Stimulated activated CD4-positive, alpha-beta T cell treated with anti-CD3 and anti-CD28 coated beads, Interleukin-12 subunit alpha, Interleukin-12 subunit beta, amount 100 ng/mL, for 24 hours (primary cell): ENCODE data around the gene PDHA1.

Experiments used
- DNase-seq, 2 experiments: peaks; one replicate each; pipeline ENCODE4 v3.0.0-alpha.2; 2020; ENCODE audit warnings: low read depth in 2 of 2

Gene PDHA1

GRCh38 chrX:19343535-19344408 is at the start of gene PDHA1:
PDHA1 (plus strand) TSS chrX:19343927; CDS start chrX:19344038, 111 bp downstream.
- DNase-seq: peak; percentile 79 to 84

GRCh38 chrX:19303256-19303880 is 40.4 kb upstream of the PDHA1 start:
- no peak for DNase-seq

GRCh38 chrX:19326567-19326966 is 17.2 kb upstream of the PDHA1 start:
- no peak for DNase-seq

GRCh38 chrX:19331831-19332230 is 11.9 kb upstream of the PDHA1 start:
- no peak for DNase-seq

- no peak for DNase-seq
Observed at GRCh38 chrX:19332983-19333382, 10.7 kb upstream of the PDHA1 start.

DNA sequence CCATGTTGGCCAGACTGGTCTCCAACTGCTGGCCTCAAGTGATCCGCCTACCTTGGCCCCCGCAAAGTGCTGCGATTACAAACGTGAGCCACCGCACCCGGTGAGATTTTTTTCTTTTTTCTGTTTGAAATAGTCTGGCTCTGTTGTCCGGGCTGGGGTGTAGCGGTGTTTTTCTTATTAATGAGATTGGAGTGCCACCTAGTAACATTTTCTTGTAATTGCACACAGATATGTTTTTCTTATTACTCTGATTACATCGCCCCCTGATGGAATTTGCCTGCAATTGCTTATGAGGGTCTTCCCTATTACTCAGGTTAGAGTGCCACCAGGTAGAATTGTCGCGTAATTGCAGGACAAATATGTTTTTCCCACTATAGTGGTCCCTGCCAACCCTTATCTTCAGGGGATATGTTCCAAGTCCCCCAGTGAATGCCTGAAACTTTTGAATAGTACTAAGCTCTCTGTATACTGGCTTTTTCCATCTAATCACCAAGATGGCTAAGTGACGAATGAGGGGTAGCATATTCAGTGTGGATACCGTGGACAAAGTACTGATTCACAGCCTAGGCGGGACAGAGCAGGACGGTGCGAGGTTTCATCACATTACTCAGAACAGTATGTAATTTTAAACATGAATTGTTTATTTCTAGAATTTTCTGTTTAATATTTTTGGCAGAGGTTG is 8.6 kb upstream of the PDHA1 start:
- no peak for DNase-seq

GRCh38 chrX:19342331-19342906 is 1.3 kb upstream of the PDHA1 start:
- DNase-seq: no peak

DNA sequence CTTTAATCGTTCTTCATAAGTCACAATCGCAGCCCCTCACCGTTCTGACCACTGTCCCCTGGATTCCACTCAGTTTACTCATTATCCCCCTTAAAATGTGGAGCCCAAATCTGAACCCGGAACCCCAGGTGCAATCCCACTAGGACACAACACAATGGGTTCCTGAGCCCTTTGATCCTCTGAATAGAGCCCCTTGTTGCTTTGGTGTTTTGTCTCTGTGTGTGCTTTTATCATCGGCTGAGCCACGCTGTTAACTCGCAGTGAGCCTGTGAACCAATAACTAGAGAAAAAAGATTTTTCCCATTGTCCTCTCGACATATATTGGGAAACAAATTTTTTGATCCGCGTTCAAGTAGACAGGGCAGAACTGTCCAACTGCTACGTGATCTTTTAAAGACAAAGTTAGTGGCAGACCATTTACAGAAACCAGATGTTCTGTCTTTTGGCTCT is 617 bp upstream of the PDHA1 start:
- no peak for DNase-seq

- DNase-seq: no peak
Observed at GRCh38 chrX:19344661-19345060, 934 bp downstream of the PDHA1 start.

GRCh38 chrX:19347916-19348315 is 4.2 kb downstream of the PDHA1 start:
- no peak for DNase-seq

DNA sequence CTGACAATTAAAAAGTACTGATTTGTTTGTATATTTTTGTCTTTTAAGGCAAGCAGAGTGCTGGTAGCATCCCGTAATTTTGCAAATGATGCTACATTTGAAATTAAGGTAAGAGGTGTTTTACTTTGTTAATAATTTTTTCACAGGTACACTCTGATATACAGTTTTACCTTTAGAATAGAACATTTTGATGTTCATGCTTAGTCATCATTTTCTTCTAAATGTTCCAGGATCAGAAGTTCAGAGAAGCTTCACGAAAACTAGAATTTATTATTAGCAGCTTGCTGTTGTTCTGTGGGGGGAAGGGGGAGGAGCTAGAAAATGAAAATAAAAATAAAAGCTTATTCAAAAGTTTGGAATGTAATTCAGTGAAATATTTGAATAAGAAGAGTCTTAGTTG is 5.5 kb downstream of the PDHA1 start:
- DNase-seq: no peak

- DNase-seq: no peak
Observed at GRCh38 chrX:19350941-19351384, 7.2 kb downstream of the PDHA1 start.

DNA sequence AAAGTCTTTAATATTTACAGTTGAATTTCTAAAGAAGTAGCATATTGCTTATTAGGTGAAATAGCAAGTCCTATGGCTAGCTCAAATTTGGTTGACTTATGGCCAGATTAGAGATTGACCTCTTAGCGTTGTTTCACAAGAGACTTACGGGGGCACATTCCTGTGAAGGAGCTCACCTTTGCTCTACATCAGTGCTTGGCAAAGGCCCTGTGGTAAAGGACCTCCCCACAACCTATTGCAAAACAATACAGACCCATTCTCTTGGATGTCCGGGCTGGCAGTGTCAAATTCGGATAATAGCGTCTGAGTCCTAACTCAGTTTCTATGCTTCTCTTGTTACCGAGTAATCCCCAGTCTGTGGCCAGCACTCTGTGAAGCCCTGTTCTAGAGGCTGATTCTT is 10.9 kb downstream of the PDHA1 start:
- DNase-seq: no peak

- no peak for DNase-seq
Observed at GRCh38 chrX:19358521-19358920, 14.8 kb downstream of the PDHA1 start.

DNA sequence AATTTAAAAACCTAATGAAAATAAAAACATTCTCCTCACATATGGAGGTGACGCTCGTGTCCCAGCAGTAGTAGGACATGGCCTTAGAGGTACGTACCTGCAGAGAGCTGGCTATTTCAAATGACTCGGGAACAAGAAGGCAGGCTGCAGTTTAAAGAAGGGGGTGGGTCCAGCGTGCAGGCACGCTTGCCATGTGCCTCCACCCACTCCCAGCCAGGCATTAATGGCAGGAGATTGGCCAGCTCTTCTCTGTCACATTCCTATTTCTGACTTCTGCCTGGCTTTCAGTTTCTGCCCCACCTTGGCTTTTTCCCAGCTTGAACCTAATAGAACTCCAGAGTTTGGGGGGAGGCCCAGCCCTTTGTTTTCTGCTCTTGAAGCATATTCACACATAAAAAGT is 17.2 kb downstream of the PDHA1 start:
- no peak for DNase-seq

DNA sequence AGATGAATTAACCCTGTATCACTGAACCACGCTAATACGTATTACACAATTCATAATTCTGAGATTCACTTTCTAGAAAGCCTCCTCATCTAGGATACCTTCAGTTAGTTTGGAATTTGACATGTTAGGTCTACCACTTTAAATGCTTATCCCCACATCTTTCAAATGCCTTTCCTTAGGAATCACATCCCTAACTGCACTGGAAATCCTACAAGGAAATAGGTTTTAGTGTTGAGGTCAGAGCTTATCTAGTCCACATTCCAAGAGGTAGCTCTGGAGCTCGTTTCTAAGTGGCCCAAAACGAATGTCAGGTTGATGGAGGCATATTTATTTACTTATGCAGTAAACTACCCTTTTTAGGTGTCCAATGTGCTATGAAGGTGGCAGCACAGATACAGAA is 18.0 kb downstream of the PDHA1 start:
- no peak for DNase-seq

DNA sequence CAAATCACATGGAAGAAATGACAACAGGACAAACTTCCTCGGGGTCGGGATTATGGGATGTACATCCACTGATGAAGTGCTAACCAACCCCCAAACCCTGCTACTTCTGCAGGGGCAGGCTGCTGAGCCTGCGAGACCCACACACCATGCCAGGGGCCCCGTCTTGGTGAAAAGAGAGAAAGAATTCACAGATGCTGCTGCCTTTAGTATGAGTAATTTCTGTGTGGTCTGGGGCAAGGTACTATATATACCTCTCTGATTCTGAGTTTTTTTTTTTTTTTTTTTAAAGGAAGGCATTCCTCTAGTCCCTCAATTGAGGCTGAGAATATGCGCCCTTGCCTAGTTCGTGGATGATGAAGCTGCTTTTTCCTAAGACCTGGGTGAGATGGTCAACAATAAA is 24.8 kb downstream of the PDHA1 start:
- DNase-seq: no peak

- no peak for DNase-seq
Observed at GRCh38 chrX:19370061-19370460, 26.3 kb downstream of the PDHA1 start.

- peak; percentile 24 to 50 for DNase-seq
Observed at GRCh38 chrX:19372170-19372546, 28.4 kb downstream of the PDHA1 start.

DNA sequence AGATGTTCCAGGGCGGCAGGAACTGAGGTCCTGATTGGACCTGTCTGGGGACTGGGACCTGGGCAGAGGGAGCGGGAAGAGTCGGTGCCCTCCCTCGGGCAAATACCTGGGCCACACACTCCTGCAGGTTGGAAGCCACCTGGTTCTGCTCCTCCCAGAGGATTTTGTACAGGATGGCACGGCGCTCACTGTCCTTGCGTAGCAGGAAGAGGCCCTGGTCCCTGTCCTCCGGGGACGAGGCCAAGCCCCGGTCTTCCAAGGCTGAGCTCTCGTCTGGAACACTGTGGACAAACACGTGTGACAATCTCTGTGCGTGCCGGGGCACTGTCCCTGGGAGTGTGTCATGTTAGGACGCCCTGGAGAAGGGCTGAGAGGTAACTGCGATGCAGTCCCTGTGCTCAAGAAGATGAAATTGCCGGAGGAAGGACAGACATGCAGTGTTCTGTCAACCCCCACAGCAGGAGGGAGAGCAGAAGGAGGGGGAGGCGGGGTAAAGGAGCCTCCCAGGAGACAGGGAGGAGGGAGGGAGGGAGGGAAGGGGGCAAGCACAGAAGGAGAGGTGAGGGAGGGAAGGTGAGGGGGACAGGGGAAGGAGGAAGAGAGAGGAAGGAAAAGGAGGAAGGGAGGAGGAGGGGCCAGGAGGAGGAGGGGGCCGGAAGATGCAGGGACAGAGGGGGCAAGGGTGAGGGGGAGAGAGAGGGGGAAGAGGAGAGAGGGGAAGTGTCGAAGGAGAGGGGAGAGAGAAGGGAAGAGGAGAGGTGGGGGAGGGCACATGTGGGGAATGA is 29.0 kb downstream of the PDHA1 start:
- DNase-seq: no peak

DNA sequence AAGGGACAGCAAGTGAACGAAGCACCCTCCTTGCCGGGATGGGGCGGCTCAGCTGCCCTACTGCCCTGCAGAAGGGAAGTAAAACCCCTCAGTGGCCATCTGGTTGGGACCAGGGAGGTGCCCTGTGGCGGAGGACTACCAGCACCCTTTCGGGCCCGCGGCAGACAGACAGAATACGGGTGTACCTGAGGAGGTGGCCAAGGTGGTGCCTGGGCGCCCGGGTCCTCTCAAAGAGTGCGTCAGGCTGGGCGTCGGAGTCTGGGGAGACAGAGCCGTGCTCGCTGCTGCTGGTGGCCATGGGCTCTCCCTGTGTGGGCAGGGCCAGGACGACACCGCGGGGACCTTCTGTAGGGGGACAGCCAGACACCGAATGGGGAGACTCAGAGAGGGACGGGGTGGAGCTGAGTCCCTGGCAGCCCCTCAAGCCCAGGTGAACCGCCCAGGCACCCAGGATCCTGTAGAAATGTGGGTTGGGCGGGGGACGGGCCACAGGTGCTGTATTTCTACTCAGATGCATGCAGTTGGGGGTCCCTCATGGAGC is 29.7 kb downstream of the PDHA1 start:
- no peak for DNase-seq
